PC-3 (cell line): Measurements from ENCODE around the gene CTXN1. TPM values are rescaled to one million over a fixed set of nuclear protein-coding genes. Genes with fewer than 3 reads are reported as not detected.
"Not testable (repeated sequence)": the region's sequence is repeated elsewhere in the genome, so short reads cannot be mapped to it uniquely, and the experiment has no call there.

Source experiments
- ATAC-seq: fragments of 200-7000 bp; cut with Tn5 transposase; 2 replicates; pipeline ENCODE4 v1.9.1; 2020; ENCODE audit warnings: mild to moderate bottlenecking, moderate library complexity
- BruUV-seq: library from RNA; stranded (reverse); fragments of 400-500 nt; replicated peaks from 2 replicates; lab custom pipeline; 2021; lab: Mats Ljungman, UMichigan
- CTCF ChIA-PET: fragments of 300-600 bp; sonication (Branson Sonifier 250); formaldehyde crosslinking; loops from one replicate; lab custom pipeline; 2022; ENCODE audit warnings: antibody characterized with exemption; lab: Charles Lee
- POLR2A ChIA-PET: fragments of 300-600 bp; sonication (Branson Sonifier 250); formaldehyde crosslinking; loops from one replicate; lab custom pipeline; 2022; ENCODE audit warnings: antibody characterized with exemption; ENCODE audit not compliant: unreplicated experiment; lab: Charles Lee
- DNase-seq: peaks from one replicate; pipeline ENCODE4 v3.0.0-alpha.2; 2015
- H2AFZ ChIP-seq: fragments of 300-600 bp; sonication (generic); 2 replicates; pipeline ENCODE4 v1.6.0; 2016; ENCODE audit warnings: antibody characterized with exemption, low read length
- H3F3A ChIP-seq: fragments of 300-600 bp; sonication (generic); one replicate; pipeline ENCODE4 v1.6.0; 2017; ENCODE audit warnings: antibody characterized with exemption, low read length, control low read depth, mild to moderate bottlenecking; ENCODE audit not compliant: unreplicated experiment
- H3K27ac ChIP-seq: fragments of 300-600 bp; sonication (generic); 2 replicates; pipeline ENCODE4 v1.5.1; 2016; ENCODE audit warnings: mild to moderate bottlenecking, low read length
- H3K27me3 ChIP-seq: fragments of 300-600 bp; sonication (generic); 2 replicates; pipeline ENCODE4 v1.6.1; 2016; ENCODE audit warnings: low read length, mixed read lengths
- H3K36me3 ChIP-seq: fragments of 300-600 bp; sonication (generic); 2 replicates; pipeline ENCODE4 v1.6.1; 2016; ENCODE audit warnings: low read depth, mixed run types, low read length, mixed read lengths
- H3K4me1 ChIP-seq: fragments of 300-600 bp; sonication (generic); 2 replicates; pipeline ENCODE4 v1.5.1; 2016; ENCODE audit warnings: low read length; ENCODE audit not compliant: insufficient read depth
- H3K4me2 ChIP-seq: fragments of 300-600 bp; sonication (generic); 2 replicates; pipeline ENCODE4 v1.6.0; 2016; ENCODE audit warnings: low read length
- H3K4me3 ChIP-seq: fragments of 300-600 bp; sonication (generic); 2 replicates; pipeline ENCODE4 v1.5.1; 2016; ENCODE audit warnings: mild to moderate bottlenecking, low read length, mixed read lengths
- H3K79me2 ChIP-seq: fragments of 300-600 bp; sonication (generic); 2 replicates; pipeline ENCODE4 v1.6.1; 2017; ENCODE audit warnings: low read length, mixed read lengths
- H3K9ac ChIP-seq: fragments of 300-600 bp; sonication (generic); 2 replicates; pipeline ENCODE4 v1.6.0; 2016; ENCODE audit warnings: mild to moderate bottlenecking, low read length
- H3K9me2 ChIP-seq: fragments of 300-600 bp; sonication (generic); replicated peaks from 2 replicates; pipeline ENCODE4 v1.6.1; 2016; ENCODE audit warnings: mixed run types, low read length, mixed read lengths
- H3K9me3 ChIP-seq: fragments of 300-600 bp; sonication (generic); 2 replicates; pipeline ENCODE4 v1.6.1; 2016; ENCODE audit warnings: low read length, mixed read lengths
- H4K20me1 ChIP-seq: fragments of 300-600 bp; sonication (generic); 2 replicates; pipeline ENCODE4 v1.6.1; 2016; ENCODE audit warnings: low read length, mixed read lengths
- EZH2 ChIP-seq: fragments of 300-600 bp; sonication (generic); IDR thresholded peaks from one replicate; pipeline ENCODE4 v1.6.1; 2017; ENCODE audit warnings: antibody characterized with exemption, mild to moderate bottlenecking, low read length; ENCODE audit not compliant: unreplicated experiment
- EZH2phosphoT487 ChIP-seq: fragments of 300-600 bp; sonication (generic); IDR thresholded peaks from 2 replicates; pipeline ENCODE4 v1.6.1; 2018; ENCODE audit warnings: mild to moderate bottlenecking, antibody characterized with exemption, low read length, borderline replicate concordance
- intact Hi-C: fragments of 100-400 bp; cut with micrococcal nuclease; formaldehyde crosslinking; loops from 2 replicates; pipeline ENCODE4 v1.9.0; 2023
- total RNA-seq: library from RNA; depleted of rRNA; stranded (reverse); fragments of >200 nt; gene quantifications from 2 replicates; pipeline ENCODE4 v1.2.3, GENCODE V29; 2014
- TF ChIP-seq, protein P1 (sequence below): fragments of 300-600 bp; sonication (generic); conservative IDR thresholded peaks from 2 replicates; pipeline ENCODE4 v1.5.1; 2017; ENCODE audit warnings: antibody characterized with exemption, low read depth, mild to moderate bottlenecking, low read length

The CTXN1 gene
- total RNA-seq, 1 experiment from 2014 or later, result 11.4 TPM

DNA sequence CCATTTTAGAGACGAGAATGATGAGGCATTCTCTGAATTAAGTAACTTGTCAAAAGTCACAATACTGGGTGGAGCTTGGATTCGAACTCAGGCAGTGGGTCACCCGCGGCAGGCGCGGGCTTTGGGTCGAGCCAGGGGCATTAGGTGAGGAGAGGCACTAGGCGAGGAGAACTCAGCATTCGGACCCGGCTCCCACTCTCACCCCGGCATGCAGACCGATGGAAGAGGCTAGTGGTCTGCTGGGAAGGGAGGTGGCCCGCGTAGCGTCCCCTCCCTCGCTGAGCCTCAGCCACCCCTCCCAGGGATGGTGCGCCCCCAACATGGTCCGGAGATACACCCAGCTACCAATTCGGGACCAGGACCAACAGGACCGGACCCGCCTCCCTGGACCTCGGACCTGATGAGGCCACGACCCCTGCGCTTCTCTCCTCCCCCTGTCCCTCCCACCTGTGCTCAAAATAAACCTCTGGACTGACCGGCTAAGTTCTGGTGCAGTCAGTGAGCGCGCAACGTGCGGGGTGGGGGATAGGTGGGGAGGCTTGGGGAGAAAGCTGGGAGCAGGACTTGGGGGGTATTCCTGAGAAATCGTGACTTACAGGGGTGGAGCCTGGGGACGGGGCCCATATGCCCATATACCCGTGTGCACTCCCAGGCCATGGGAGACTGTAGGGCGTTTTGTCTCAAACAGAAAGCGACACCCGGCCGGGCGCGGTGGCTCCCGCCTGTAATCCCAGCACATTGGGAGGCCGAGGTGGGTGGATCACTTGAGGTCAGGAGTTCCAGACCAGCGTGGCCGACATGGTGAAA is 7.1 kb downstream of the CTXN1 start:
- no peaks in the 10 kb centered on the region for H3F3A ChIP-seq
- H2AFZ ChIP-seq, result no peak overlapping the region
- peaks cover 9% of the 10 kb centered on the region; the same call in 1 of the 2 replicates for H3K79me2 ChIP-seq
- H3K27ac ChIP-seq, result no peak overlapping the region
- H3K9me3 ChIP-seq, result no peaks in the 10 kb centered on the region
- H3K4me2 ChIP-seq, result peak overlapping the region; percentile 90; the same call in 1 of the 2 replicates
- no peaks in the 10 kb centered on the region; the same call in 1 of the 2 replicates for H3K36me3 ChIP-seq
- ATAC-seq (no peak), DNase-seq (no peak)
- BruUV-seq, result no TSS peak
- no peaks in the 10 kb centered on the region for H3K27me3 ChIP-seq
- no peak overlapping the region for H3K9ac ChIP-seq
- POLR2A ChIA-PET, result interaction anchor here (0.6 kb wide), 1 partner anchor 524 kb away, joined by 4 read pairs; no protein-coding TSS in a partner anchor
- TF ChIP-seq, protein P1, sequence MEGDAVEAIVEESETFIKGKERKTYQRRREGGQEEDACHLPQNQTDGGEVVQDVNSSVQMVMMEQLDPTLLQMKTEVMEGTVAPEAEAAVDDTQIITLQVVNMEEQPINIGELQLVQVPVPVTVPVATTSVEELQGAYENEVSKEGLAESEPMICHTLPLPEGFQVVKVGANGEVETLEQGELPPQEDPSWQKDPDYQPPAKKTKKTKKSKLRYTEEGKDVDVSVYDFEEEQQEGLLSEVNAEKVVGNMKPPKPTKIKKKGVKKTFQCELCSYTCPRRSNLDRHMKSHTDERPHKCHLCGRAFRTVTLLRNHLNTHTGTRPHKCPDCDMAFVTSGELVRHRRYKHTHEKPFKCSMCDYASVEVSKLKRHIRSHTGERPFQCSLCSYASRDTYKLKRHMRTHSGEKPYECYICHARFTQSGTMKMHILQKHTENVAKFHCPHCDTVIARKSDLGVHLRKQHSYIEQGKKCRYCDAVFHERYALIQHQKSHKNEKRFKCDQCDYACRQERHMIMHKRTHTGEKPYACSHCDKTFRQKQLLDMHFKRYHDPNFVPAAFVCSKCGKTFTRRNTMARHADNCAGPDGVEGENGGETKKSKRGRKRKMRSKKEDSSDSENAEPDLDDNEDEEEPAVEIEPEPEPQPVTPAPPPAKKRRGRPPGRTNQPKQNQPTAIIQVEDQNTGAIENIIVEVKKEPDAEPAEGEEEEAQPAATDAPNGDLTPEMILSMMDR, result no peak
- H3K4me1 ChIP-seq, result peaks cover 33% of the 10 kb centered on the region
- H3K9me2 ChIP-seq, result no peaks in the 10 kb centered on the region
- H4K20me1 ChIP-seq, result 0 out of 2 replicates have a peak, but pooled peaks cover 4% of the 10 kb centered on the region
- H3K4me3 ChIP-seq, result 0 out of 2 replicates have a peak overlapping the region, but pooled peaks have one; percentile 74
- CTCF ChIA-PET, result interaction anchor here (1.7 to 2.6 kb wide), 3 partner anchors 15 to 50 kb away, joined by 7 to 19 read pairs (median 8); partner anchors contain the start of gene MAP2K7
- intact Hi-C loops, result no loop called here

DNA sequence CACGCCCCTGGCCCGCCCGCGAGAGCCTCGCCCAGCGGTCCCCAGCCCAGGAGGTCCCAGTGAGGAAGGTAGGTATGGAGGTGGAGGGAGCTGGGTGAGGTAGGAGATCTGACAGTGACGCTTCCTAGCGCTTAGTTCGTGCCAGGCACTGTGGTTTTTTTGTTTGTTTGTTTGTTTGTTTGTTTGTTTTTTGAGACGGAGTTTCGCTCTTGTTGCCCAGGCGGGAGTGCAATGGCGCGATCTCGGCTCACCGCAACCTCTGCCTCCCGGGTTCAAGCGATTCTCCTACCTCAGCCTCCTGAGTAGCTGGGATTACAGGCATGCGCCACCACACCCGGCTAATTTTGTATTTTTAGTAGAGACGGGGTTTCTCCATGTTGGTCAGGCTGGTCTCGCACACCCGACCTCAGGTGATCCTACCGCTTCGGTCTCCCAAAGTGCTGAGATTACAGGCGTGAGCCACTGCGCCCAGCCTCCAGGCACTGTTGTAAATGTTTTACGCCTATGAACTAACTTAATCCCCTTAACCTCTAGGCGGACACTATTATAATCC is 7.8 kb downstream of the CTXN1 start:
- POLR2A ChIA-PET, H3F3A ChIP-seq, H3K79me2 ChIP-seq, DNase-seq, H3K9me3 ChIP-seq, H3K27ac ChIP-seq, H4K20me1 ChIP-seq, ATAC-seq, BruUV-seq, H3K36me3 ChIP-seq, intact Hi-C loops, H3K27me3 ChIP-seq, H3K9me2 ChIP-seq: not testable (repeated sequence)
- peak overlapping the region; percentile 90 for H3K4me2 ChIP-seq
- peak overlapping the region; percentile 87 for H2AFZ ChIP-seq
- peak overlapping the region; percentile 74 for H3K4me3 ChIP-seq
- H3K9ac ChIP-seq, result peak overlapping the region; percentile 73; the same call in 1 of the 2 replicates
- CTCF ChIA-PET, result interaction anchor here (0.6 to 1.7 kb wide), 4 partner anchors 15 to 240 kb away, joined by 3 to 8 read pairs (median 6); no protein-coding TSS in a partner anchor
- peaks cover 33% of the 10 kb centered on the region for H3K4me1 ChIP-seq

DNA sequence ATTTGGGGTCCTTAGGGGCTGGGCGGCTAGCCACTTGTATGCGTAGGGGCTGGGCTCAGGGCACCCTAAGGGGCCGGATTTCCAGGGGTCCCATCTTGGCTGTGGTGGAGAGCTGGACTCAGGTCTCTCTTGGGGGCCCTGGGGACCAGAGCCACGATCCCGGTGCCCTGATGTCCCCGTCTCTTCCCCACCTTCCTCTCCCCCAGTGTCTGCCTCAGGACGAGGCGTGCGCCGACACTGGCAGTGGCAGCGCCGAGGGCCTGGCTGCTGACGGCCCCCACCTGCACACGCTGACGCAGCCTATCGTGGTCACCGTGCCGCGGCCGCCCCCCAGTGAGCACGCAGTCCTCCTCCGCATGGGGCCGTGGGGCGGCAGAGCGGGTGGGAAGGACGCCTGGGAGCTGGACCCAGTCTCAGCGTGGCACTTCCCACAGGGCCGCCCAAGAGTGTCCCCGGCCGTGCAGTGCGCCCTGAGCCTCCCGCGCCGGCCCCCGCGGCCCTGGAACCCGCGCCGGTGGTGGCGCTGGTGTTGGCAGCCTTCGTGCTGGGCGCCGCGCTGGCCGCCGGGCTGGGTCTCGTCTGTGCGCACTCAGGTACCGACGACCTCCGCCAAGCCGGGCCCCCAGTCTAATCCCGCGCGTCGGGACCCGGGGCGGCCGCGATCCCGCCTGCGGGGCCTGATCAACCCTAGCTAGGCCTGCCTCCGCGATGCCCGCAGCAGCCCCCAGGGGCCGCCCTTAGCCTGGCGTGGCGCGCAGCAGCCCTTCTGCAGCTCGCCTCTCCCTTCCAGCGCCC is 8.5 kb downstream of the CTXN1 start:
- Histone ChIP-seq H3K27ac (no peak overlapping the region), H2AFZ (peak overlapping the region; percentile 87), H3F3A (no peaks in the 10 kb centered on the region), H3K9me3 (no peaks in the 10 kb centered on the region), H3K79me2 (peaks cover 9% of the 10 kb centered on the region; the same call in 1 of the 2 replicates), H3K4me2 (peak overlapping the region; percentile 90), H3K4me1 (peaks cover 33% of the 10 kb centered on the region), H3K36me3 (no peaks in the 10 kb centered on the region; the same call in 1 of the 2 replicates), H3K9me2 (no peaks in the 10 kb centered on the region), H4K20me1 (0 out of 2 replicates have a peak, but pooled peaks cover 4% of the 10 kb centered on the region), H3K9ac (peak overlapping the region; percentile 73), H3K4me3 (peak overlapping the region; percentile 74), H3K27me3 (no peaks in the 10 kb centered on the region)
- TF ChIP-seq EZH2 (no peak), EZH2phosphoT487 (no peak)
- TF ChIP-seq, protein P1, result peak; percentile 76
- intact Hi-C loops, result no loop called here
- ATAC-seq, result peak; percentile 39
- DNase-seq, result peak; percentile 75
- ChIA-PET POLR2A (interaction anchor here (0.5 to 0.7 kb wide), 2 partner anchors 14 to 19 kb away, joined by 3 to 5 read pairs; partner anchors contain the start of gene MAP2K7), CTCF (interaction anchor here (0.6 to 1.7 kb wide), 4 partner anchors 14 to 241 kb away, joined by 3 to 8 read pairs (median 6); no protein-coding TSS in a partner anchor)
- no TSS peak for BruUV-seq
